Glutamatergic neuron (in vitro differentiated cells): Measurements from ENCODE around the gene PCID2. TPM values are rescaled to one million over a fixed set of nuclear protein-coding genes. Genes with fewer than 3 reads are reported as not detected.

Experiments
- DNase-seq: peaks from one replicate; pipeline ENCODE4 v3.0.0; 2022
- H3K27ac Mint-ChIP-seq: one replicate; pipeline ENCODE4 v1.8.0; 2020; ENCODE audit warnings: mild to moderate bottlenecking, mixed read lengths, inconsistent platforms; ENCODE audit not compliant: unreplicated experiment
- H3K27me3 Mint-ChIP-seq: one replicate; pipeline ENCODE4 v1.8.0; 2020; ENCODE audit warnings: mild to moderate bottlenecking, moderate library complexity, mixed read lengths, inconsistent platforms; ENCODE audit not compliant: unreplicated experiment
- H3K36me3 Mint-ChIP-seq: one replicate; pipeline ENCODE4 v1.8.0; 2020; ENCODE audit warnings: mild to moderate bottlenecking, mixed read lengths, inconsistent platforms; ENCODE audit not compliant: unreplicated experiment
- H3K4me1 Mint-ChIP-seq: one replicate; pipeline ENCODE4 v1.8.0; 2020; ENCODE audit warnings: mild to moderate bottlenecking, low read depth, mixed read lengths, inconsistent platforms; ENCODE audit not compliant: unreplicated experiment
- H3K4me3 Mint-ChIP-seq: one replicate; pipeline ENCODE4 v1.8.0; 2020; ENCODE audit warnings: mild to moderate bottlenecking, mixed read lengths, inconsistent platforms; ENCODE audit not compliant: unreplicated experiment
- H3K9me3 Mint-ChIP-seq: one replicate; pipeline ENCODE4 v1.8.0; 2020; ENCODE audit warnings: mild to moderate bottlenecking, moderate library complexity, mixed read lengths, inconsistent platforms; ENCODE audit not compliant: unreplicated experiment
- CTCF ChIP-seq: fragments of 200-600 bp; sonication (generic); IDR thresholded peaks from one replicate; pipeline ENCODE4 v1.5.0; 2021; ENCODE audit not compliant: partially characterized antibody, unreplicated experiment
- total RNA-seq: library from RNA; stranded (reverse); fragmentation: NEBNext Ultra II Directional; extraction: Animal tissue kit (Norgen Biotek cat#: 25700); gene quantifications from one replicate; pipeline ENCODE4 v1.2.1, GENCODE V29; 2021; ENCODE audit not compliant: unreplicated experiment

Gene PCID2
- total RNA-seq, 1 donor from 2014 or later: 48.4 TPM

- Mint-ChIP-seq H3K27me3 (peaks cover 9% of the 10 kb centered on the region), H3K4me3 (no peak overlapping the region), H3K4me1 (peaks cover 19% of the 10 kb centered on the region), H3K9me3 (peaks cover 8% of the 10 kb centered on the region), H3K36me3 (no peaks in the 10 kb centered on the region), H3K27ac (peak overlapping the region; percentile 22)
- no peak for TF ChIP-seq CTCF
- DNase-seq: no peak
These were observed 4.1 kb downstream of the PCID2 start for GRCh38 chr13:113204378-113204734.

GRCh38 chr13:113203507-113204377 is 4.7 kb downstream of the PCID2 start:
- no peak for TF ChIP-seq CTCF
- H3K27me3 Mint-ChIP-seq: peaks cover 9% of the 10 kb centered on the region
- H3K27ac Mint-ChIP-seq: peak overlapping the region; percentile 22
- H3K9me3 Mint-ChIP-seq: peaks cover 8% of the 10 kb centered on the region
- H3K4me1 Mint-ChIP-seq: peaks cover 19% of the 10 kb centered on the region
- DNase-seq: no peak
- no peak overlapping the region for H3K4me3 Mint-ChIP-seq
- H3K36me3 Mint-ChIP-seq: no peaks in the 10 kb centered on the region

- no peak for TF ChIP-seq CTCF
- H3K9me3 Mint-ChIP-seq: peaks cover 6% of the 10 kb centered on the region
- peaks cover 7% of the 10 kb centered on the region for H3K27me3 Mint-ChIP-seq
- no peak overlapping the region for H3K27ac Mint-ChIP-seq
- no peak overlapping the region for H3K4me3 Mint-ChIP-seq
- H3K36me3 Mint-ChIP-seq: no peaks in the 10 kb centered on the region
- H3K4me1 Mint-ChIP-seq: peaks cover 19% of the 10 kb centered on the region
- DNase-seq: no peak
These were observed 5.6 kb downstream of the PCID2 start for GRCh38 chr13:113202912-113203311.

- Mint-ChIP-seq H3K4me3 (no peak overlapping the region), H3K27ac (no peak overlapping the region), H3K4me1 (peaks cover 13% of the 10 kb centered on the region), H3K36me3 (no peaks in the 10 kb centered on the region), H3K9me3 (peaks cover 1% of the 10 kb centered on the region), H3K27me3 (peaks cover 2% of the 10 kb centered on the region)
- no peak for TF ChIP-seq CTCF
- no peak for DNase-seq
These were observed 6.7 kb downstream of the PCID2 start for GRCh38 chr13:113201815-113202214.

GRCh38 chr13:113196970-113197737 is 11.3 kb downstream of the PCID2 start:
- no peaks in the 10 kb centered on the region for H3K27me3 Mint-ChIP-seq
- no peak overlapping the region for H3K4me3 Mint-ChIP-seq
- no peaks in the 10 kb centered on the region for H3K9me3 Mint-ChIP-seq
- no peaks in the 10 kb centered on the region for H3K4me1 Mint-ChIP-seq
- no peak for DNase-seq
- no peak for TF ChIP-seq CTCF
- H3K27ac Mint-ChIP-seq: peak overlapping the region; percentile 43
- H3K36me3 Mint-ChIP-seq: no peaks in the 10 kb centered on the region
